Peyer's patch (tissue), 4 donors: ENCODE measurements around the gene OGA.

ENCODE experiments used
- POLR2A ChIP-seq, 2 donors: fragments of 450-650 bp; IDR thresholded peaks; one replicate each; pipeline ENCODE4 v1.5.1; 2017; ENCODE audit warnings: antibody characterized with exemption in 2 of 2, mild to moderate bottlenecking in 2 of 2, moderate library complexity in 2 of 2
- TF ChIP-seq, protein P1 (sequence below), 6 experiments: fragments of 450-650 bp in 4 of 6; fragments of 200-600 bp in 2 of 6; sonication (generic) in 1 of 6; IDR thresholded peaks; one replicate each; pipeline ENCODE4 v1.5.1; 2017 to 2019; ENCODE audit warnings: antibody characterized with exemption in 6 of 6, mild to moderate bottlenecking in 3 of 6, moderate library complexity in 1 of 6

DNA sequence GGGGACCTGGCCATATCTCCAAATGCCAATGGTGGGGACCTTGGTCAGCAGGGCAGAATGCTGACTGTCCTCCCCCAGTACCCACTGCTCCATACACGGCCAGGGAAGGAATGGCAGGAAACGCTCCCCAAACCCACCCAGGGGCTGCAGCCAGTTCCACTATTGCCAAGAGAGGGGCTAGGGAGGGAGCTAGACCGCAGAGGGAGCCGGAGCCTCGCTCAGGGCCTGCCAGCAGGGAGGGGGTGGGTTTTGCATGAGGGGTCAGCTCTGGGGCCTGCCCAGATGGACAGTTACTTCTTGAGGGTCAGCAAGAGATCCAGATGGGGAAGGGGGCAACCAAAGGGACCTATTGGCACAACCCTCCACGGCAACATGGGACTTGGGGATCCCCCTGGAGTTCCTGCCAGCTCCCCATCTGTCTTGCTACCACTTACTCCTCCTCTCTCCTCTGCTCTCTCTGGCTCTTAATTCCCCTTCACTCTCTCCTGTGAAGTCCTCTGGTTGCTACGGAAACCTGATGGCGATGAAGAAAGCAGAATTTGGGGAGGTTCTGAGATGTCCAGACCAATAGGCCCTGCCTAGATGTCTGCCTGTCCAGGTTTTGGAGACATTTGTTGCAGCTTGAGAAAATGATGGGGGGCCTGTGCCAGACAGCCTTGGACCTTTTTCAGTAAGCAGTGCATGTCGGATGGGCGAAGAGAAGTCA is 55.0 kb downstream of the OGA start:
- TF ChIP-seq, protein P1, sequence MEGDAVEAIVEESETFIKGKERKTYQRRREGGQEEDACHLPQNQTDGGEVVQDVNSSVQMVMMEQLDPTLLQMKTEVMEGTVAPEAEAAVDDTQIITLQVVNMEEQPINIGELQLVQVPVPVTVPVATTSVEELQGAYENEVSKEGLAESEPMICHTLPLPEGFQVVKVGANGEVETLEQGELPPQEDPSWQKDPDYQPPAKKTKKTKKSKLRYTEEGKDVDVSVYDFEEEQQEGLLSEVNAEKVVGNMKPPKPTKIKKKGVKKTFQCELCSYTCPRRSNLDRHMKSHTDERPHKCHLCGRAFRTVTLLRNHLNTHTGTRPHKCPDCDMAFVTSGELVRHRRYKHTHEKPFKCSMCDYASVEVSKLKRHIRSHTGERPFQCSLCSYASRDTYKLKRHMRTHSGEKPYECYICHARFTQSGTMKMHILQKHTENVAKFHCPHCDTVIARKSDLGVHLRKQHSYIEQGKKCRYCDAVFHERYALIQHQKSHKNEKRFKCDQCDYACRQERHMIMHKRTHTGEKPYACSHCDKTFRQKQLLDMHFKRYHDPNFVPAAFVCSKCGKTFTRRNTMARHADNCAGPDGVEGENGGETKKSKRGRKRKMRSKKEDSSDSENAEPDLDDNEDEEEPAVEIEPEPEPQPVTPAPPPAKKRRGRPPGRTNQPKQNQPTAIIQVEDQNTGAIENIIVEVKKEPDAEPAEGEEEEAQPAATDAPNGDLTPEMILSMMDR (IDR thresholded peaks at IDR 0.05) = no peak
- TF ChIP-seq POLR2A (IDR thresholded peaks at IDR 0.05) = no peak
